Erythroblast (primary cell): ENCODE results near the gene TMEM37.

Experiments used
- DNase-seq, 2 experiments: peaks; one replicate each; lab custom pipeline; 2025; lab: John Stamatoyannopoulos, UW
- GATA1 ChIP-seq: IDR thresholded peaks from 2 replicates; pipeline ENCODE4 v1.6.1; 2011; ENCODE audit warnings: low read depth, mild to moderate bottlenecking, control low read depth, low read length, moderate library complexity
- POLR2A ChIP-seq: IDR thresholded peaks from 2 replicates; pipeline ENCODE4 v1.6.1; 2011; ENCODE audit warnings: mild to moderate bottlenecking, low read length

The TMEM37 gene

GRCh38 chr2:119423811-119424210 lies 7.8 kb upstream of the TMEM37 start:
- TF ChIP-seq POLR2A (no peak), GATA1 (no peak)
- DNase-seq, result no peak

- DNase-seq, result no peak
- no peak for TF ChIP-seq GATA1
- TF ChIP-seq POLR2A, result no peak
These were observed 7.2 kb upstream of the TMEM37 start for GRCh38 chr2:119424284-119425118.

GRCh38 chr2:119425119-119425405 lies 6.6 kb upstream of the TMEM37 start:
- no peak for DNase-seq
- no peak for TF ChIP-seq GATA1
- no peak for TF ChIP-seq POLR2A

GRCh38 chr2:119425620-119426395 lies 5.8 kb upstream of the TMEM37 start:
- no peak for DNase-seq
- no peak for TF ChIP-seq POLR2A
- TF ChIP-seq GATA1, result no peak

GRCh38 chr2:119426396-119426675 lies 5.3 kb upstream of the TMEM37 start:
- TF ChIP-seq POLR2A, result no peak
- TF ChIP-seq GATA1, result no peak
- DNase-seq, result no peak

GRCh38 chr2:119426801-119427395 lies 4.8 kb upstream of the TMEM37 start:
- no peak for DNase-seq
- TF ChIP-seq POLR2A (no peak), GATA1 (no peak)

- DNase-seq, result no peak
- TF ChIP-seq GATA1 (no peak), POLR2A (no peak)
These were observed 3.9 kb upstream of the TMEM37 start for GRCh38 chr2:119427756-119428155.

GRCh38 chr2:119428488-119429224 lies 3.0 kb upstream of the TMEM37 start:
- DNase-seq, result no peak
- TF ChIP-seq POLR2A, result no peak
- no peak for TF ChIP-seq GATA1

- DNase-seq, result no peak
- TF ChIP-seq GATA1 (no peak), POLR2A (no peak)
These were observed 2.3 kb upstream of the TMEM37 start for GRCh38 chr2:119429225-119429981.

- TF ChIP-seq GATA1 (no peak), POLR2A (no peak)
- no peak for DNase-seq
These were observed 1.6 kb upstream of the TMEM37 start for GRCh38 chr2:119430023-119430498.

GRCh38 chr2:119431976-119432850 lies 559 bp downstream of the TMEM37 start:
- no peak for DNase-seq
- TF ChIP-seq POLR2A (no peak), GATA1 (no peak)

GRCh38 chr2:119432851-119433522 lies 1.3 kb downstream of the TMEM37 start:
- no peak for DNase-seq
- TF ChIP-seq GATA1 (no peak), POLR2A (no peak)
